IPS-20b (cell line): Measurements from ENCODE around the gene HHIP.

Experiments used
- H3K27ac ChIP-seq: one replicate; pipeline ENCODE4 v1.5.1; 2013; ENCODE audit warnings: low read length
- H3K27me3 ChIP-seq: 2 replicates; pipeline ENCODE4 v1.6.1; 2013; ENCODE audit warnings: mild to moderate bottlenecking, low read length, inconsistent platforms; ENCODE audit not compliant: insufficient read depth
- H3K36me3 ChIP-seq: 2 replicates; pipeline ENCODE4 v1.6.1; 2013; ENCODE audit warnings: low read depth, mild to moderate bottlenecking, inconsistent platforms, low read length, moderate library complexity; ENCODE audit not compliant: insufficient read depth
- H3K4me1 ChIP-seq: 2 replicates; pipeline ENCODE4 v1.6.1; 2013; ENCODE audit warnings: mild to moderate bottlenecking, control low read depth, inconsistent platforms, low read length, moderate library complexity; ENCODE audit not compliant: insufficient read depth
- H3K4me3 ChIP-seq: 2 replicates; pipeline ENCODE4 v1.5.1; 2013; ENCODE audit warnings: mild to moderate bottlenecking, low read length, inconsistent platforms
- H3K9ac ChIP-seq: 2 replicates; pipeline ENCODE4 v1.6.1; 2013; ENCODE audit warnings: low read depth, mild to moderate bottlenecking, inconsistent platforms, low read length, moderate library complexity
- H3K9me3 ChIP-seq: 2 replicates; pipeline ENCODE4 v1.6.1; 2013; ENCODE audit warnings: mild to moderate bottlenecking, low read depth, low read length, inconsistent platforms; ENCODE audit not compliant: insufficient read depth

Gene HHIP

DNA sequence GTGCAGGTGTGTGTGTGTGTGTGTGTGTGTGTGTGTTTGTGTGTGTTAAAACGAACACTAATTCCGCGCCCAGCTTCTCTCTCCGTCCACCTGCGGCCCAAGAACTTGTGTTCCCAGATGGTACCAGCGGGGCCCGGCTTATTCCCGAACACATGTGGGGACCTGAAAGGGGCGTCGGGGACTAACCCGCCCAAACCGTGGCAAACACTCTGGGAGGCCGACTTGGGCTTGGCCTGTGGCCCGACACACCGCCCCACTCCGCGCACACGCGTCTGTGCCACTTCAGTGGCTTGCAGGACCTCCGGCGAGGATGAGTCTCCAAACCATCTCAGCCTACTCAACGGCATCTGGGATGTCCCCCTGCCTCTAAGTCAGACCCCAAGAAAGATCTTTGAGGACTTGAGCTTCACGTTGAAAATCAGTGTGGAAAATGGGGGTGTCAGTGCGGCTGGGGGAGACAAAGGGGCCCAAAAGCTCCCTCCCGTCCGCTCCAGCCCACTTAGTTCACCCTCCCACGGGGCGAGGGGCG is 790 bp upstream of the HHIP start:
- Histone ChIP-seq H3K9me3 (no peaks in the 10 kb centered on the region), H3K27ac (no peak overlapping the region), H3K4me1 (peaks cover 24% of the 10 kb centered on the region), H3K36me3 (no peaks in the 10 kb centered on the region), H3K9ac (no peak overlapping the region), H3K27me3 (peaks cover 73% of the 10 kb centered on the region), H3K4me3 (peak overlapping the region; percentile 70; the same call in 1 of the 2 replicates)

DNA sequence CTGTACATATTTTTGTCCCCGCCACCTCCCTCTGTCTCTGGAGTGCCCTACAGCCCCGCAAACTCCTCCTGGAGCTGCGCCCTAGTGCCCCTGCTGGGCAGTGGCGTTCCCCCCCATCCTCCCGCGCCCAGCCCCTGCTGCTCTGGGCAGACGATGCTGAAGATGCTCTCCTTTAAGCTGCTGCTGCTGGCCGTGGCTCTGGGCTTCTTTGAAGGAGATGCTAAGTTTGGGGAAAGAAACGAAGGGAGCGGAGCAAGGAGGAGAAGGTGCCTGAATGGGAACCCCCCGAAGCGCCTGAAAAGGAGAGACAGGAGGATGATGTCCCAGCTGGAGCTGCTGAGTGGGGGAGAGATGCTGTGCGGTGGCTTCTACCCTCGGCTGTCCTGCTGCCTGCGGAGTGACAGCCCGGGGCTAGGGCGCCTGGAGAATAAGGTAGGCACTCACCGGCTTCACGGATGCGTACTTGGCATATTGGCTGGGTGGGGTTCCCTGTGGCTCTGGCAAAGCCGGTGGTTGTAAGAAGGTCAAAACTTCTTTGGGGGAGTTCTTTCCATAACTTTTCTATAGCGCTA is 653 bp downstream of the HHIP start:
- Histone ChIP-seq H3K27me3 (peaks cover 82% of the 10 kb centered on the region), H3K9me3 (no peaks in the 10 kb centered on the region), H3K36me3 (no peaks in the 10 kb centered on the region), H3K4me1 (peaks cover 32% of the 10 kb centered on the region), H3K9ac (no peak overlapping the region), H3K27ac (no peak overlapping the region), H3K4me3 (peak overlapping the region; percentile 70)

DNA sequence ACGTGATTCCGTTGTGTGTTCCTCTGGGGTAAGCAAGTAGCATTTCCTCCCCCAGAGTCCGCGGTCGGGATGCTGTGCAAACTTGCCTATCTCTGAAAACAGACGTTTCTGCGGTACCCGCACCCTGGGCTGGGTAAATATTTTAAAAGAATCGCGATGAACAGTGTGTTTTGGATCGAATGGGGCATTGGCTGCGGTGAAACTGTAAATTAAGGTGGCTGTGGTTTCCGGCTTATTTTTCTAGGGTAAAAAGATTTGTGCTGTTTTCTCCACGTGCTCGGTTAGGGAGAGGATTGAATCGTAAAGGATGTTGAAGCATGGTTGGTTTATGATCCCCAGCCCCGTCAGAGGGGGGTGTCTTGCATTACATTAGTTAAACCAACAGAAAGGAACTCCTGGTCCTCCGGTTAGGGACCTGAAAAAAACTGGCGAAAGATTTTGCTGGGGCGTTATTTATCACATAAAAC is 1.2 kb downstream of the HHIP start:
- no peaks in the 10 kb centered on the region for H3K9me3 ChIP-seq
- H3K9ac ChIP-seq, result no peak overlapping the region
- peaks cover 32% of the 10 kb centered on the region for H3K4me1 ChIP-seq
- H3K27me3 ChIP-seq, result peaks cover 82% of the 10 kb centered on the region
- H3K36me3 ChIP-seq, result no peaks in the 10 kb centered on the region
- H3K27ac ChIP-seq, result no peak overlapping the region
- peak overlapping the region; percentile 70 for H3K4me3 ChIP-seq

DNA sequence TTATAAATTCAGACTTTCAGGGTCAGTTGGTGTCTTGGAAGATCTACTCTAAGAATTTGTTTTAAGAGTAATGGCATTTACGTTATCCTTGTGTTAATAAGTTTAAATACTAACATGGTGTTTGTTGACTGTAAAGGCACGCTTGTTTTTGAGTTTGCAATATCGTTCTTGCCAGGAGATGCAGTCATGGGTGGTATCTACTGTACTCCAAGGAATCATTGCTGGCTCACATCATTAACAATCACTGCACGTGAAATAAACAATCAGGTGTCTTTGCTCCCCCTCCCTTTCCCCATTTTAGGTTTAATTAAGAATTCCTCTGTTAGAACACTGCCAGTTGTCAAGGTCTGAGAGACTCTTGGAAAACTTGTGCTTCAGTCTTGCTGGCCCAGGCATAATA is 1.6 kb downstream of the HHIP start:
- Histone ChIP-seq H3K4me1 (peaks cover 32% of the 10 kb centered on the region), H3K27me3 (peaks cover 82% of the 10 kb centered on the region), H3K4me3 (peak overlapping the region; percentile 70), H3K27ac (no peak overlapping the region), H3K9me3 (no peaks in the 10 kb centered on the region), H3K36me3 (no peaks in the 10 kb centered on the region), H3K9ac (no peak overlapping the region)

DNA sequence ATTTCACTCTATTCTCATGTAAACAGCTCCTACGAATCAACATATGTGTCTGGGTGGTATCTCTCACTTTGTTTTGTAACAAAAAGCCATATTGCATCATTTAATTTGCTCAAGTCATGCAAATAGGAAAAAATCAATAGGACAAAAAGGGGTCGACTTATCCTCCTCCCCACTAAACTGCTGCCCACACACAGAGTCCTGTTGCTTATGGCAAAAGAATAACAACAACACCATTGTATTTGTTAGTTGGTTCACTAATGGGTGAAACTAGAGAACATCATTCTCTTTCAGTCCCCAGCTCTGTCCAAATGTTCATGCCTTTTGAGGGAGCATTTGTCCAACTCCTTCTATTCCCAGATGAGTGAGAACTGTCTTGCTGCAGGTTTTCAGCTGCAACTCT is 2.1 kb downstream of the HHIP start:
- Histone ChIP-seq H3K4me1 (peaks cover 32% of the 10 kb centered on the region), H3K4me3 (peak overlapping the region; percentile 70), H3K9ac (no peak overlapping the region), H3K36me3 (no peaks in the 10 kb centered on the region), H3K9me3 (no peaks in the 10 kb centered on the region), H3K27me3 (peaks cover 80% of the 10 kb centered on the region), H3K27ac (no peak overlapping the region)

DNA sequence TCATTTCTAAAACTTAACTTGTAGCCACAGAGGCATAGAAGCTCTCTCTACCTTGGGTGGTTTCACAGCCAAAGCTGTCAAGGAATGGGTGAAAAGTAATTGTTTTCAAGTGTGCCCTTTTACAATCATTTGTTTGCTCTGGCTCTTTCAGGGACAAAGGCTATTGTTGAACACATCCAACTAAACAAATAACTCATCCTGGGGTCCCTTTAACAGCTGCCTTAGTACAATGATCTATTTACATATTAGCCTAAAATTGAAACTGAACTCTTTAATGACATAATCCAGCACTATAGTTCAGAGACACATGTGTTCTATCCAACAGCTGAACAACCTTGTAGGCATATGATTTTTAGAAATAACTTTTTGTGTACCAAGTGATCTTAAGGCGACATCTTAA is 3.7 kb downstream of the HHIP start:
- Histone ChIP-seq H3K27ac (no peak overlapping the region), H3K36me3 (no peaks in the 10 kb centered on the region), H3K4me3 (no peak overlapping the region; the same call in 1 of the 2 replicates), H3K4me1 (peaks cover 34% of the 10 kb centered on the region), H3K27me3 (peaks cover 64% of the 10 kb centered on the region), H3K9ac (no peak overlapping the region; the same call in 1 of the 2 replicates), H3K9me3 (no peaks in the 10 kb centered on the region)

DNA sequence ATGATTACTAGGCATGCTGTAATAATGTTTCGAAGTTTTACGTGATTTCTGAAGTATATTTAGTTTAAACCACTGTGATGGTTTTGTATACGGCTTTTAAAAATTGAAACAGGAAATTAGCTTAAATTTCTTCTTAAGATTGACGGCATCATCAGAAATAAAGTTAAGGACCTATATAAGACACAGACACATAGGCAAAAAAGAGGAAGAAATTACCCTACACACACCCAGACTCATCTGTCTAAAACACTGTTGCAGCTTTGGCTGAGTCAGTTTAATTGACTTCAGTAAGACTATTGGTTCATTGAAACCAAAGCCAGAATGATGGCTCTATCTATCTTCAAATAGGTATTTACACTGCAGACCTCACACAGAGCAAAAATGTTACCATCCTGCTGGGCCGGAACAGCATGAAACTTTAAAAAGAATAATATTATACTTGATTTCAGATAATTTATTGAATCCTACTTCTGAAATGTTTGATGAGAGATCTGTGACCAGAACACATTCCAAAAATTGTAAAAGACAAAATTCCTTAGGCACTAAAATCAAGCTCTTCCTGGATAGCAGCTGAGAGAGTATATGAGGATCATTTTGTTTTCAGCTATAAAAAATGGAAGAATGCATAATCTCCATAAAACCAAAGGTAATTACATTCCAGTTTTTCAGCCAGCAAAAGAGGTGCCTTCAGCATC is 4.5 kb downstream of the HHIP start:
- no peaks in the 10 kb centered on the region for H3K36me3 ChIP-seq
- peaks cover 56% of the 10 kb centered on the region for H3K27me3 ChIP-seq
- H3K4me1 ChIP-seq, result peaks cover 34% of the 10 kb centered on the region
- H3K9me3 ChIP-seq, result no peaks in the 10 kb centered on the region
- H3K4me3 ChIP-seq, result no peak overlapping the region
- no peak overlapping the region for H3K27ac ChIP-seq
- H3K9ac ChIP-seq, result no peak overlapping the region; the same call in 1 of the 2 replicates

DNA sequence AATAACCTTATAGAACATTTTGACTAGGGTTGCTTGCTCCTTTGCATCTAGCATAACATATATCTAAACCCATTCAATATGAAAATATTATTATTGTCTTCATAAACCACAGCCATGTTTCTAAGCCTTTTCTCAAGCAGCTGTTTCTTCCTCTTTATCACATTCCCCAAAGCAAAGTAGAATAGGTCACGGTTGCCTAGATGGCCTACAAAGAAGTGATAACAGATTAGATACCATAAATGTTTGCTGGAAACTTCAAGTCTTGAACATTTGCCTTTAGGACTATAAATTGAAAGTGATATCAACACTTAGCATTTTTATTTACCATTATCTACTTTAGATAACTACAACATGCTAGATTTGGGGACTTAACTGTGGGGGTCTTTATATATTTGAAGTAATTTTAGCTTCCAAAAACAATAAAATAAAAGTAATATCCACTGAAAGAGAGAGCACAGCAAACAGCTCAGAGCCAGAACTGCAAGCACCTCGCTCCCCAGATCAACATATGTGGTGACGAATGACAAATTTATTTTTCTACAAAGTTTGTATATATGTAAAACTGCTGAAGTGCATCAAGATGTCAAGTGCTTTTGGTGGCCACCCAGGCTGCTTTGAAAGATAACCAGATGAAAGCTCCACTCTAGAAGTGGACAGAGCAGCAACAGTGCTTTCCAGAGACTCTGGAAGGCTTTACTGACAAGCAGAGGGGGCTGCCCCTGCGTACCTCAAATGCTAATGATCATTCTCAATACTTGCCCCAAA is 8.0 kb downstream of the HHIP start:
- peaks cover 18% of the 10 kb centered on the region for H3K4me1 ChIP-seq

DNA sequence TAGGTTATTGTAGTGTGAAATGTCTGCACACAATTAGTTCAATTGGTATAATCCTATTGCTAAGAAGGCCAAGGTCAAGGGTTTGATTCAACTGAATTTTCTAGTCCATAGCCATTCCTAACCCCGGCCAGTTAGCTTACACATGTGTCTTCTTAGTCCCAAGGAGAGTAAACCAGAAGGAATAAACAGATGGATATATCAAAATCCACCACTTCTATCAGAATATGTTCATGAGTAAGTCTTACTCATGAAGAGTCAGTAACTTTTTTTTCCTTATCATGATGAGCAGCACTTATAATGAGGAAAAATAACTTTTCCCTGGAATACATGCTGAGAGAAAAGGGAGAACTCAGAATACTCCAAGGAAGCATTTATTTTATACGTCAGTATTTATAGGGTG is 9.5 kb downstream of the HHIP start:
- Histone ChIP-seq H3K9ac (no peak overlapping the region), H3K27me3 (peaks cover 6% of the 10 kb centered on the region; the same call in 1 of the 2 replicates), H3K4me3 (no peak overlapping the region), H3K36me3 (no peaks in the 10 kb centered on the region), H3K9me3 (no peaks in the 10 kb centered on the region), H3K27ac (no peak overlapping the region), H3K4me1 (peaks cover 7% of the 10 kb centered on the region)

More for the DNA sequence above, 8.0 kb downstream of the HHIP start:
- H3K27me3 ChIP-seq, result peaks cover 21% of the 10 kb centered on the region
- H3K27ac ChIP-seq, result no peak overlapping the region
- H3K9ac ChIP-seq, result no peak overlapping the region
- no peak overlapping the region for H3K4me3 ChIP-seq
- no peaks in the 10 kb centered on the region for H3K36me3 ChIP-seq
- H3K9me3 ChIP-seq, result no peaks in the 10 kb centered on the region

DNA sequence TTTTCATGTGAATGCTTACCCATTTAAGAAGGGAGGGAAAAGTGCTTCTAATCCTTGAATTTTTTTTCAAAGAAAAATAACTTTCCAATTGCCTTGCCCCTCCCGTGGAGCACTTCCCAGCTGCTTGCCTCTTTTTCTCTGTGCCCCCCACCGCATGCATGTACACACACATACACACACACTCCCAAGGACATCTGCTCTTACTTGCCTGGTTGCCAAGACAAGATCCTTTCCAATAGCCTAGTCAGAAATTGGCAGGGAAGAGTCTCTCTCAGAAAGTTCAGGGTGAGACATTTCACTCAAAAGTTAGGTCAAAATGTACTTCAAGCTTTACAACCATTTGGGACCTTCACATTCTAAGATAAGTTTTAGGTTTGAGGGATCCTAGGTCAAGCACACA is 10.9 kb downstream of the HHIP start:
- Histone ChIP-seq H3K27ac (no peak overlapping the region), H3K4me1 (peaks cover 2% of the 10 kb centered on the region; the same call in 1 of the 2 replicates), H3K36me3 (no peaks in the 10 kb centered on the region), H3K9me3 (no peaks in the 10 kb centered on the region), H3K27me3 (no peaks in the 10 kb centered on the region), H3K9ac (no peak overlapping the region), H3K4me3 (no peak overlapping the region)

DNA sequence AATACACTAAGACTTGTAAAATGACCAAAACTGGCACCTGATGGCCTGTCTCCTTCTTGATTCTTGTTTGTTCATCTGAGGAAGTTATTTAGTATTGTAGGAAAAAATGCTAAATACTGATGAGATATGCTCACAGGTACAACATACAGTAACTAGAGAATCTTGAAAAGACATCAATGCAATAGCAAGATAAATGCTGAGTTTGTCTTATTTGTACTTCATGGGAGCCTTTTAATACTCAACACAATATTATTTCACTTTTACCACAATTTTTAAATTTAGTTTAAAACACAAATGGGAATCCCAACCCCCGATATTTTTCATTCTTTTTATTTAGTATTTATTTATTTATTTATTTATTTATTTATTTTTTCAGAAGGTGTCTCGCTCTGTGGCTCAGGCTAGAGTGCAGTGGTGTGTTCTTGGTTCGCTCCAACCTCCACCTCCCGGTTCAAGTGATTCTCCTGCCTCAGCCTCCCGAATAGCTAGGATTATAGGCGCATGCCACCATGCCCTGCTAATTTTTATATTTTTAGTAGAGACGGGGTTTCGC is 12.1 kb downstream of the HHIP start:
- Histone ChIP-seq H3K9ac (no peak overlapping the region), H3K4me1 (peaks cover 2% of the 10 kb centered on the region; the same call in 1 of the 2 replicates), H3K4me3 (no peak overlapping the region)

More for the DNA sequence above, 12.1 kb downstream of the HHIP start:
- Histone ChIP-seq H3K36me3 (no peaks in the 10 kb centered on the region), H3K27ac (no peak overlapping the region), H3K27me3 (no peaks in the 10 kb centered on the region), H3K9me3 (no peaks in the 10 kb centered on the region)
